ENCODE results near the gene NMT2.

NMT2 gene

GRCh38 chr10:15091418-15091817, 77.1 kb downstream of the NMT2 start:
- H3K27me3 ChIP-seq (ENCODE audit: control insufficient read depth in 1 of 2, insufficient read depth in 2 of 2, low read length in 2 of 2): peaks cover 3 to 4% of the 10 kb centered on the region in 2 donors
- no peaks in the 10 kb centered on the region for H3K36me3 ChIP-seq (ENCODE audit: control insufficient read depth in 2 of 2, insufficient read depth in 2 of 2, low read length in 2 of 2)
- no peak overlapping the region for H3K9ac ChIP-seq (ENCODE audit: low read length in 2 of 2)
- H3K27ac ChIP-seq (ENCODE audit: low read length): no peak overlapping the region
- H3K9me3 ChIP-seq (ENCODE audit: control insufficient read depth in 2 of 2, low read length in 2 of 2): no peaks in the 10 kb centered on the region
- H3K4me3 ChIP-seq (ENCODE audit: low read length in 2 of 2): no peak overlapping the region
- H3K4me1 ChIP-seq (ENCODE audit: control insufficient read depth, insufficient read depth, low read length): peaks cover 8% of the 10 kb centered on the region

GRCh38 chr10:15088428-15089261, 79.8 kb downstream of the NMT2 start, which contains the start of gene ACBD7:
Gene ACBD7, minus strand, starts transcription at chr10:15088776. Its CDS starts 48 bp downstream, at chr10:15088728.
- no peaks in the 10 kb centered on the region for H3K36me3 ChIP-seq (ENCODE audit: control insufficient read depth in 2 of 2, insufficient read depth in 2 of 2, low read length in 2 of 2)
- peak within 1 kb of the TSS; percentile 36 to 77 for H3K4me3 ChIP-seq (ENCODE audit: low read length in 2 of 2)
- peaks cover 16% of the 10 kb centered on the region for H3K4me1 ChIP-seq (ENCODE audit: control insufficient read depth, insufficient read depth, low read length)
- H3K9ac ChIP-seq (ENCODE audit: low read length in 2 of 2): no peak within 1 kb of the TSS
- H3K27me3 ChIP-seq (ENCODE audit: control insufficient read depth in 1 of 2, insufficient read depth in 2 of 2, low read length in 2 of 2): peaks cover 3 to 4% of the 10 kb centered on the region in 2 donors
- no peaks in the 10 kb centered on the region for H3K9me3 ChIP-seq (ENCODE audit: control insufficient read depth in 2 of 2, low read length in 2 of 2)
- H3K27ac ChIP-seq (ENCODE audit: low read length): no peak within 1 kb of the TSS

GRCh38 chr10:15084502-15084922, 84.0 kb downstream of the NMT2 start:
- Histone ChIP-seq H3K4me1 (ENCODE audit: control insufficient read depth, insufficient read depth, low read length) (peaks cover 16% of the 10 kb centered on the region), H3K27me3 (ENCODE audit: control insufficient read depth in 1 of 2, insufficient read depth in 2 of 2, low read length in 2 of 2) (no peaks in the 10 kb centered on the region), H3K9me3 (ENCODE audit: control insufficient read depth in 2 of 2, low read length in 2 of 2) (no peaks in the 10 kb centered on the region), H3K27ac (ENCODE audit: low read length) (peak overlapping the region; percentile 0), H3K9ac (ENCODE audit: low read length in 2 of 2) (peak overlapping the region; percentile 55 to 65), H3K4me3 (ENCODE audit: low read length in 2 of 2) (peak overlapping the region; percentile 74 to 81), H3K36me3 (ENCODE audit: control insufficient read depth in 2 of 2, insufficient read depth in 2 of 2, low read length in 2 of 2) (no peaks in the 10 kb centered on the region)

- H3K4me1 ChIP-seq (ENCODE audit: control insufficient read depth, insufficient read depth, low read length): peaks cover 16% of the 10 kb centered on the region
- H3K9ac ChIP-seq (ENCODE audit: low read length in 2 of 2): peak overlapping the region; percentile 55 to 65
- peak overlapping the region; percentile 0 for H3K27ac ChIP-seq (ENCODE audit: low read length)
- no peaks in the 10 kb centered on the region for H3K27me3 ChIP-seq (ENCODE audit: control insufficient read depth in 1 of 2, insufficient read depth in 2 of 2, low read length in 2 of 2)
- H3K4me3 ChIP-seq (ENCODE audit: low read length in 2 of 2): peak overlapping the region; percentile 74 to 81
- H3K9me3 ChIP-seq (ENCODE audit: control insufficient read depth in 2 of 2, low read length in 2 of 2): no peaks in the 10 kb centered on the region
- no peaks in the 10 kb centered on the region for H3K36me3 ChIP-seq (ENCODE audit: control insufficient read depth in 2 of 2, insufficient read depth in 2 of 2, low read length in 2 of 2)
Observed at GRCh38 chr10:15083674-15084501, 84.6 kb downstream of the NMT2 start.

GRCh38 chr10:15075421-15075820, 93.1 kb downstream of the NMT2 start:
- Histone ChIP-seq H3K4me1 (ENCODE audit: control insufficient read depth, insufficient read depth, low read length) (no peaks in the 10 kb centered on the region), H3K27me3 (ENCODE audit: control insufficient read depth in 1 of 2, insufficient read depth in 2 of 2, low read length in 2 of 2) (no peaks in the 10 kb centered on the region), H3K9me3 (ENCODE audit: control insufficient read depth in 2 of 2, low read length in 2 of 2) (no peaks in the 10 kb centered on the region)

GRCh38 chr10:15072358-15072757, 96.1 kb downstream of the NMT2 start:
- H3K4me3 ChIP-seq (ENCODE audit: low read length in 2 of 2): no peak overlapping the region
- H3K27ac ChIP-seq (ENCODE audit: low read length): no peak overlapping the region
- no peaks in the 10 kb centered on the region for H3K4me1 ChIP-seq (ENCODE audit: control insufficient read depth, insufficient read depth, low read length)
- H3K36me3 ChIP-seq (ENCODE audit: control insufficient read depth in 2 of 2, insufficient read depth in 2 of 2, low read length in 2 of 2): no peaks in the 10 kb centered on the region
- no peaks in the 10 kb centered on the region for H3K27me3 ChIP-seq (ENCODE audit: control insufficient read depth in 1 of 2, insufficient read depth in 2 of 2, low read length in 2 of 2)
- H3K9ac ChIP-seq (ENCODE audit: low read length in 2 of 2): no peak overlapping the region
- H3K9me3 ChIP-seq (ENCODE audit: control insufficient read depth in 2 of 2, low read length in 2 of 2): peaks cover 0 to 4% of the 10 kb centered on the region in 2 donors

More at GRCh38 chr10:15075421-15075820, 93.1 kb downstream of the NMT2 start:
- Histone ChIP-seq H3K27ac (ENCODE audit: low read length) (no peak overlapping the region), H3K4me3 (ENCODE audit: low read length in 2 of 2) (no peak overlapping the region), H3K36me3 (ENCODE audit: control insufficient read depth in 2 of 2, insufficient read depth in 2 of 2, low read length in 2 of 2) (no peaks in the 10 kb centered on the region), H3K9ac (ENCODE audit: low read length in 2 of 2) (no peak overlapping the region)

- H3K9ac ChIP-seq (ENCODE audit: low read length in 2 of 2): no peak overlapping the region
- peaks cover 0 to 7% of the 10 kb centered on the region in 2 donors for H3K9me3 ChIP-seq (ENCODE audit: control insufficient read depth in 2 of 2, low read length in 2 of 2)
- H3K27ac ChIP-seq (ENCODE audit: low read length): no peak overlapping the region
- H3K36me3 ChIP-seq (ENCODE audit: control insufficient read depth in 2 of 2, insufficient read depth in 2 of 2, low read length in 2 of 2): no peaks in the 10 kb centered on the region
- no peaks in the 10 kb centered on the region for H3K4me1 ChIP-seq (ENCODE audit: control insufficient read depth, insufficient read depth, low read length)
- no peak overlapping the region for H3K4me3 ChIP-seq (ENCODE audit: low read length in 2 of 2)
- H3K27me3 ChIP-seq (ENCODE audit: control insufficient read depth in 1 of 2, insufficient read depth in 2 of 2, low read length in 2 of 2): no peaks in the 10 kb centered on the region
Observed at GRCh38 chr10:15069230-15069629, 99.3 kb downstream of the NMT2 start.

GRCh38 chr10:15068802-15069201, 99.7 kb downstream of the NMT2 start:
- no peak overlapping the region for H3K4me3 ChIP-seq (ENCODE audit: low read length in 2 of 2)
- H3K9me3 ChIP-seq (ENCODE audit: control insufficient read depth in 2 of 2, low read length in 2 of 2): peaks cover 0 to 7% of the 10 kb centered on the region in 2 donors
- no peaks in the 10 kb centered on the region for H3K27me3 ChIP-seq (ENCODE audit: control insufficient read depth in 1 of 2, insufficient read depth in 2 of 2, low read length in 2 of 2)
- H3K36me3 ChIP-seq (ENCODE audit: control insufficient read depth in 2 of 2, insufficient read depth in 2 of 2, low read length in 2 of 2): no peaks in the 10 kb centered on the region
- no peak overlapping the region for H3K9ac ChIP-seq (ENCODE audit: low read length in 2 of 2)
- no peaks in the 10 kb centered on the region for H3K4me1 ChIP-seq (ENCODE audit: control insufficient read depth, insufficient read depth, low read length)
- no peak overlapping the region for H3K27ac ChIP-seq (ENCODE audit: low read length)

- Histone ChIP-seq H3K27ac (ENCODE audit: low read length) (no peak overlapping the region), H3K27me3 (ENCODE audit: control insufficient read depth in 1 of 2, insufficient read depth in 2 of 2, low read length in 2 of 2) (no peaks in the 10 kb centered on the region), H3K36me3 (ENCODE audit: control insufficient read depth in 2 of 2, insufficient read depth in 2 of 2, low read length in 2 of 2) (no peaks in the 10 kb centered on the region), H3K9me3 (ENCODE audit: control insufficient read depth in 2 of 2, low read length in 2 of 2) (peaks cover 0 to 7% of the 10 kb centered on the region in 2 donors), H3K9ac (ENCODE audit: low read length in 2 of 2) (no peak overlapping the region), H3K4me1 (ENCODE audit: control insufficient read depth, insufficient read depth, low read length) (no peaks in the 10 kb centered on the region), H3K4me3 (ENCODE audit: low read length in 2 of 2) (no peak overlapping the region)
Observed at GRCh38 chr10:15067154-15067553, 101.3 kb downstream of the NMT2 start.

GRCh38 chr10:15060638-15061037, 107.9 kb downstream of the NMT2 start:
- peaks cover 0 to 5% of the 10 kb centered on the region in 2 donors for H3K9me3 ChIP-seq (ENCODE audit: control insufficient read depth in 2 of 2, low read length in 2 of 2)
- H3K36me3 ChIP-seq (ENCODE audit: control insufficient read depth in 2 of 2, insufficient read depth in 2 of 2, low read length in 2 of 2): no peaks in the 10 kb centered on the region
- H3K9ac ChIP-seq (ENCODE audit: low read length in 2 of 2): no peak overlapping the region
- H3K27me3 ChIP-seq (ENCODE audit: control insufficient read depth in 1 of 2, insufficient read depth in 2 of 2, low read length in 2 of 2): no peaks in the 10 kb centered on the region
- H3K27ac ChIP-seq (ENCODE audit: low read length): no peak overlapping the region
- no peaks in the 10 kb centered on the region for H3K4me1 ChIP-seq (ENCODE audit: control insufficient read depth, insufficient read depth, low read length)
- no peak overlapping the region for H3K4me3 ChIP-seq (ENCODE audit: low read length in 2 of 2)

Measured in stomach smooth muscle (tissue), 2 donors.